ENCODE measurements around the gene ANK2. TPM values are rescaled to one million over a fixed set of nuclear protein-coding genes. Genes with fewer than 3 reads are reported as not detected.

ANK2 gene
- polyA plus RNA-seq, 1 experiment: 1.3 TPM

- no peak for TF ChIP-seq CTCF (IDR thresholded peaks at IDR 0.05; ENCODE audit: low read depth, low read length)
- Histone ChIP-seq H3K4me3 (ENCODE audit: low read depth, low read length) (no peak overlapping the region), H3K9me3 (ENCODE audit: control insufficient read depth, insufficient read depth, low read length) (no peaks in the 10 kb centered on the region), H3K27ac (ENCODE audit: low read depth, low read length) (no peak overlapping the region), H3K27me3 (ENCODE audit: control insufficient read depth, insufficient read depth, low read length) (no peaks in the 10 kb centered on the region)
- CTCF ChIA-PET: no interaction called here
- no peak for DNase-seq (ENCODE audit: low read depth, low spot score)
- POLR2A ChIA-PET: no interaction called here
Observed at GRCh38 chr4:113116414-113117357, 67.2 kb downstream of the ANK2 start.

GRCh38 chr4:113117358-113117702, 67.9 kb downstream of the ANK2 start:
- CTCF ChIA-PET: no interaction called here

GRCh38 chr4:113122066-113122465, 72.6 kb downstream of the ANK2 start:
- no peaks in the 10 kb centered on the region for H3K27me3 ChIP-seq (ENCODE audit: control insufficient read depth, insufficient read depth, low read length)
- DNase-seq (ENCODE audit: low read depth, low spot score): no peak
- ChIA-PET CTCF (no interaction called here), POLR2A (no interaction called here)
- H3K4me3 ChIP-seq (ENCODE audit: low read depth, low read length): no peak overlapping the region
- H3K27ac ChIP-seq (ENCODE audit: low read depth, low read length): no peak overlapping the region
- H3K9me3 ChIP-seq (ENCODE audit: control insufficient read depth, insufficient read depth, low read length): no peaks in the 10 kb centered on the region
- TF ChIP-seq CTCF (IDR thresholded peaks at IDR 0.05; ENCODE audit: low read depth, low read length): no peak

More at GRCh38 chr4:113117358-113117702, 67.9 kb downstream of the ANK2 start:
- no peaks in the 10 kb centered on the region for H3K9me3 ChIP-seq (ENCODE audit: control insufficient read depth, insufficient read depth, low read length)
- no peak for DNase-seq (ENCODE audit: low read depth, low spot score)
- H3K4me3 ChIP-seq (ENCODE audit: low read depth, low read length): no peak overlapping the region
- H3K27ac ChIP-seq (ENCODE audit: low read depth, low read length): no peak overlapping the region
- POLR2A ChIA-PET: no interaction called here
- H3K27me3 ChIP-seq (ENCODE audit: control insufficient read depth, insufficient read depth, low read length): no peaks in the 10 kb centered on the region
- no peak for TF ChIP-seq CTCF (IDR thresholded peaks at IDR 0.05; ENCODE audit: low read depth, low read length)

- CTCF ChIA-PET: no interaction called here
- Histone ChIP-seq H3K9me3 (ENCODE audit: control insufficient read depth, insufficient read depth, low read length) (no peaks in the 10 kb centered on the region), H3K4me3 (ENCODE audit: low read depth, low read length) (no peak overlapping the region), H3K27me3 (ENCODE audit: control insufficient read depth, insufficient read depth, low read length) (no peaks in the 10 kb centered on the region), H3K27ac (ENCODE audit: low read depth, low read length) (no peak overlapping the region)
- POLR2A ChIA-PET: no interaction called here
- no peak for TF ChIP-seq CTCF (IDR thresholded peaks at IDR 0.05; ENCODE audit: low read depth, low read length)
- DNase-seq (ENCODE audit: low read depth, low spot score): no peak
Observed at GRCh38 chr4:113125418-113125817, 76.0 kb downstream of the ANK2 start.

GRCh38 chr4:113131136-113131535, 81.7 kb downstream of the ANK2 start:
- Histone ChIP-seq H3K4me3 (ENCODE audit: low read depth, low read length) (no peak overlapping the region), H3K27me3 (ENCODE audit: control insufficient read depth, insufficient read depth, low read length) (no peaks in the 10 kb centered on the region), H3K9me3 (ENCODE audit: control insufficient read depth, insufficient read depth, low read length) (no peaks in the 10 kb centered on the region), H3K27ac (ENCODE audit: low read depth, low read length) (no peak overlapping the region)
- DNase-seq (ENCODE audit: low read depth, low spot score): no peak
- ChIA-PET POLR2A (no interaction called here), CTCF (no interaction called here)
- TF ChIP-seq CTCF (IDR thresholded peaks at IDR 0.05; ENCODE audit: low read depth, low read length): no peak

All from AG04450 (cell line).